ENCODE data around the gene HSD11B2. TPM values are rescaled to one million over a fixed set of nuclear protein-coding genes. Genes with fewer than 3 reads are reported as not detected.
A peak's percentile ranks its signal among the peaks of the same experiment; 100 is the strongest.

HSD11B2 gene
- total and polyA plus RNA-seq, 2 of the 8 experiments (the other 6 are each of a cell fraction or from before 2014, with no cell fraction given): 28.7 to 32.9 TPM

GRCh38 chr16:67429053-67429798 lies 1.7 kb upstream of the HSD11B2 start:
- POLR2A ChIA-PET (ENCODE audit: partially characterized antibody): interaction anchor here (1.2 to 1.9 kb wide), 5 partner anchors 11 to 654 kb away, joined by 3 to 5 read pairs (median 4); no protein-coding TSS in a partner anchor

More at GRCh38 chr16:67429053-67429798, 1.7 kb upstream of the HSD11B2 start:
- Histone ChIP-seq H3K14ac (ENCODE audit: insufficient read length) (no peak overlapping the region), H3K23ac (ENCODE audit: insufficient read length) (no peak overlapping the region), H3K9me3 (ENCODE audit: insufficient read depth in 2 of 2, low read depth in 1 of 2, low read length in 1 of 2) (no peaks in the 10 kb centered on the region), H3K18ac (ENCODE audit: extremely low read depth, low read length) (no peak overlapping the region; the same call in 1 of the 2 replicates), H3K4me2 (ENCODE audit: insufficient read depth in 1 of 2, low read depth in 2 of 2, low read length in 2 of 2) (peak overlapping the region; percentile 87 to 92; a peak in 3 of 4 replicates), H2AFZ (ENCODE audit: low read length) (no peak overlapping the region), H3K4me3 (ENCODE audit: extremely low read depth in 1 of 4, insufficient read depth in 2 of 4, low read depth in 3 of 4, low read length in 4 of 4) (peak overlapping the region in 1 of 4 experiments; percentile 86; a peak in 2 of 8 replicates), H3K4me1 (replicated peaks in 1 of 4; ENCODE audit: control insufficient read depth in 3 of 4, insufficient read depth in 4 of 4, low read length in 3 of 4) (peaks cover 16 to 55% (median 46%) of the 10 kb centered on the region in 4 experiments), H3K79me2 (ENCODE audit: control insufficient read depth in 1 of 2, insufficient read depth in 2 of 2, low read length in 2 of 2) (no peaks in the 10 kb centered on the region; a peak in 1 of 4 replicates), H2BK20ac (ENCODE audit: low read length) (peak overlapping the region; percentile 95), H3K27ac (ENCODE audit: low read depth, low read length) (no peak overlapping the region), H2BK12ac (ENCODE audit: low read depth, low read length) (peak overlapping the region; percentile 88), H4K8ac (ENCODE audit: extremely low read depth, insufficient read depth, low read length) (no peak overlapping the region), H3K79me1 (ENCODE audit: low read depth, low read length) (peaks cover 10% of the 10 kb centered on the region; the same call in 1 of the 2 replicates), H2BK5ac (ENCODE audit: low read depth, low read length) (peak overlapping the region; percentile 32; the same call in 1 of the 2 replicates), H3K27me3 (replicated peaks in 1 of 4; ENCODE audit: control insufficient read depth in 3 of 4, extremely low read depth in 1 of 4, insufficient read depth in 3 of 4, low read length in 3 of 4) (peaks cover 0 to 19% (median 15%) of the 10 kb centered on the region in 4 experiments; a peak in 6 of 7 replicates), H4K91ac (replicated peaks; ENCODE audit: insufficient read length, low read length) (no peak overlapping the region), H3K4ac (replicated peaks; ENCODE audit: insufficient read length, low read depth, low read length) (no peak overlapping the region), H2BK15ac (ENCODE audit: low read length) (peak overlapping the region; percentile 95; the same call in 1 of the 2 replicates), H4K20me1 (replicated peaks in 1 of 2; ENCODE audit: control insufficient read depth in 1 of 2, insufficient read depth in 2 of 2, low read length in 2 of 2) (no peaks in the 10 kb centered on the region), H2AK5ac (ENCODE audit: low read depth, low read length) (peak overlapping the region; percentile 95), H4K5ac (ENCODE audit: insufficient read length, low read depth, low read length) (no peak overlapping the region), H3K9ac (replicated peaks in 1 of 4; ENCODE audit: extremely low read depth in 1 of 4, low read depth in 3 of 4, low read length in 3 of 4) (no peak overlapping the region), H3K23me2 (ENCODE audit: low read depth, low read length) (peaks cover 17% of the 10 kb centered on the region; the same call in 1 of the 2 replicates), H3K36me3 (ENCODE audit: control insufficient read depth in 2 of 4, insufficient read depth in 4 of 4, low read length in 3 of 4) (peaks cover 0 to 2% (median 0%) of the 10 kb centered on the region in 4 experiments; a peak in 2 of 8 replicates), H2BK120ac (replicated peaks; ENCODE audit: low read depth, low read length) (no peak overlapping the region), H3K56ac (replicated peaks; ENCODE audit: insufficient read length, low read depth, low read length) (no peak overlapping the region)
- CTCF ChIA-PET (ENCODE audit: partially characterized antibody): interaction anchor here (0.6 to 24.6 kb wide), 16 partner anchors 6 to 171 kb away, joined by 3 to 476 read pairs (median 6); partner anchors contain the start of genes KCTD19, LRRC36, TPPP3 and ZDHHC1
- FAIRE-seq (no peak), DNase-seq (ENCODE audit: low read depth in 1 of 2, low spot score in 2 of 2) (no peak)
- TF ChIP-seq SAP30 (IDR thresholded peaks at IDR 0.05; ENCODE audit: insufficient read depth, insufficient replicate concordance, low read length): no peak
- TF ChIP-seq BRCA1 (IDR thresholded peaks at IDR 0.05; ENCODE audit: low read depth, low read length): no peak
- TF ChIP-seq SIN3A (conservative IDR thresholded peaks at IDR 0.05 in 1 of 2, IDR thresholded peaks at IDR 0.05 in 1 of 2; ENCODE audit: low read depth in 1 of 2, low read length in 2 of 2): no peak
- TF ChIP-seq, protein P1, sequence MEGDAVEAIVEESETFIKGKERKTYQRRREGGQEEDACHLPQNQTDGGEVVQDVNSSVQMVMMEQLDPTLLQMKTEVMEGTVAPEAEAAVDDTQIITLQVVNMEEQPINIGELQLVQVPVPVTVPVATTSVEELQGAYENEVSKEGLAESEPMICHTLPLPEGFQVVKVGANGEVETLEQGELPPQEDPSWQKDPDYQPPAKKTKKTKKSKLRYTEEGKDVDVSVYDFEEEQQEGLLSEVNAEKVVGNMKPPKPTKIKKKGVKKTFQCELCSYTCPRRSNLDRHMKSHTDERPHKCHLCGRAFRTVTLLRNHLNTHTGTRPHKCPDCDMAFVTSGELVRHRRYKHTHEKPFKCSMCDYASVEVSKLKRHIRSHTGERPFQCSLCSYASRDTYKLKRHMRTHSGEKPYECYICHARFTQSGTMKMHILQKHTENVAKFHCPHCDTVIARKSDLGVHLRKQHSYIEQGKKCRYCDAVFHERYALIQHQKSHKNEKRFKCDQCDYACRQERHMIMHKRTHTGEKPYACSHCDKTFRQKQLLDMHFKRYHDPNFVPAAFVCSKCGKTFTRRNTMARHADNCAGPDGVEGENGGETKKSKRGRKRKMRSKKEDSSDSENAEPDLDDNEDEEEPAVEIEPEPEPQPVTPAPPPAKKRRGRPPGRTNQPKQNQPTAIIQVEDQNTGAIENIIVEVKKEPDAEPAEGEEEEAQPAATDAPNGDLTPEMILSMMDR (IDR thresholded peaks at IDR 0.05; ENCODE audit: control extremely low read depth in 1 of 3, insufficient read depth in 1 of 3, low read depth in 1 of 3, low read length in 3 of 3): no peak
- no peak for TF ChIP-seq GABPA (IDR thresholded peaks at IDR 0.05; ENCODE audit: borderline replicate concordance, insufficient read depth, low read length)
- TF ChIP-seq POLR2A (IDR thresholded peaks at IDR 0.05; ENCODE audit: control extremely low read depth in 1 of 2, low read depth in 2 of 2, low read length in 2 of 2): peak in 1 of 2 experiments; percentile 28; a peak in 1 of 3 replicates
- 97% methylated on average over 3 of the region's 3 CpGs; no CpG with 5 or more reads in 1 of the 2 experiments for WGBS, 2 experiments (ENCODE audit: extremely low coverage in 1 of 2, insufficient coverage in 1 of 2, insufficient read length in 1 of 2, insufficient replicate concordance in 2 of 2, low coverage in 1 of 2, low lambda C conversion rate in 2 of 2, missing lambda C conversion rate in 1 of 2)
